Gastrocnemius medialis (tissue), 4 donors: ENCODE data around the gene DCTD.

Experiments used
- CTCF ChIP-seq, 5 experiments: fragments of 450-650 bp in 3 of 5; fragments of 200-600 bp in 2 of 5; sonication (generic) in 2 of 5; IDR thresholded peaks in 4 of 5; conservative IDR thresholded peaks in 1 of 5; 1 replicate in 4 of 5; 2 replicates in 1 of 5; pipeline ENCODE4 v1.5.1; 2016 to 2019; ENCODE audit warnings: antibody characterized with exemption in 5 of 5, mild to moderate bottlenecking in 3 of 5, moderate library complexity in 3 of 5
- POLR2A ChIP-seq, 2 donors: fragments of 450-650 bp; IDR thresholded peaks; one replicate each; pipeline ENCODE4 v1.6.1; 2017; ENCODE audit warnings: antibody characterized with exemption in 2 of 2, mild to moderate bottlenecking in 2 of 2, moderate library complexity in 2 of 2

DNA sequence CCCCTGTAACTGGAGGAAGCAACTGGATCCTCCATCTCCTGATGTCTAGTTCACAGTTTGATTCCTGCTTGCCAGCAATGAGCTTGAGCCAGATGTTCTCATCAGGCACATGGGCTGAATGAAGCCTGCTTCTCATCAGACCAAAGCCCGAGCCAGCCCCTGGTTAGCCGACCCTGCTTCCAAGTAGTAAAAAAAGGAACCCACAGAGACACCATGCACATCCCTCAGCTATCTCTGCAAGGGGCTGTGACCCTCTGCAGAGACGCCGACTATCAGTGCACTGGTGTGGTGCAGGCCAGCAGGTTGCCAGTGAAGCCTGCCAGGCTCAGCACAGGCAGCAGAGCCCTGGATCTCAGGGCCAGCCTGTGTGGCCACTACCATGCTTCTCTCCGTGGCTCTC, 2.8 kb downstream of the DCTD start:
- no peak for TF ChIP-seq CTCF (IDR thresholded peaks at IDR 0.05 in 4 of 5, conservative IDR thresholded peaks at IDR 0.05 in 1 of 5)
- no peak for TF ChIP-seq POLR2A (IDR thresholded peaks at IDR 0.05)
